Ishikawa (cell line): ENCODE measurements around the gene KLK11.

Experiments used
- CEBPB ChIP-seq: IDR thresholded peaks from 2 replicates; pipeline ENCODE4 v1.6.1; 2012
- NFIC ChIP-seq: IDR thresholded peaks from 2 replicates; pipeline ENCODE4 v1.6.1; 2012
- TEAD4 ChIP-seq: IDR thresholded peaks from 2 replicates; pipeline ENCODE4 v1.6.1; 2012
- YY1 ChIP-seq: IDR thresholded peaks from 2 replicates; pipeline ENCODE4 v1.6.1; 2012; ENCODE audit warnings: low read depth
- TF ChIP-seq, protein P1 (sequence below): IDR thresholded peaks from 2 replicates; pipeline ENCODE4 v1.6.1; 2012; ENCODE audit warnings: low read depth, mild to moderate bottlenecking
- TF ChIP-seq, protein P2 (sequence below): IDR thresholded peaks from 2 replicates; pipeline ENCODE4 v1.6.1; 2012

DNA sequence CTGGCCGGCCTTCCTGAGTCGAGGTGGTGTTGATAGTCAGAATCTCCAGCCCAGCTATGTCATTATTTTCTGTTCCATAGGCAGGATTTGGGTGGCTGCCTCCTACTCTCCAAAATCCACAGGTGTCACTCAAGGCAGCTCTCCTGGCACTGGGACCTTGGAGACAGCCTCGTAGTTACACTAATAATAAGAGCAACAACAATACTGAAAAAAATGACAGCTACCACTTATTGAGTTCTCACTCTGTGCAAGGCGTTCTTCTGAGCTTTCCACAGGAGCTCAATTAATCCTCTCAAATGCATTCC is 20.6 kb upstream of the KLK11 start:
- TF ChIP-seq TEAD4 = no peak
- TF ChIP-seq, protein P1, sequence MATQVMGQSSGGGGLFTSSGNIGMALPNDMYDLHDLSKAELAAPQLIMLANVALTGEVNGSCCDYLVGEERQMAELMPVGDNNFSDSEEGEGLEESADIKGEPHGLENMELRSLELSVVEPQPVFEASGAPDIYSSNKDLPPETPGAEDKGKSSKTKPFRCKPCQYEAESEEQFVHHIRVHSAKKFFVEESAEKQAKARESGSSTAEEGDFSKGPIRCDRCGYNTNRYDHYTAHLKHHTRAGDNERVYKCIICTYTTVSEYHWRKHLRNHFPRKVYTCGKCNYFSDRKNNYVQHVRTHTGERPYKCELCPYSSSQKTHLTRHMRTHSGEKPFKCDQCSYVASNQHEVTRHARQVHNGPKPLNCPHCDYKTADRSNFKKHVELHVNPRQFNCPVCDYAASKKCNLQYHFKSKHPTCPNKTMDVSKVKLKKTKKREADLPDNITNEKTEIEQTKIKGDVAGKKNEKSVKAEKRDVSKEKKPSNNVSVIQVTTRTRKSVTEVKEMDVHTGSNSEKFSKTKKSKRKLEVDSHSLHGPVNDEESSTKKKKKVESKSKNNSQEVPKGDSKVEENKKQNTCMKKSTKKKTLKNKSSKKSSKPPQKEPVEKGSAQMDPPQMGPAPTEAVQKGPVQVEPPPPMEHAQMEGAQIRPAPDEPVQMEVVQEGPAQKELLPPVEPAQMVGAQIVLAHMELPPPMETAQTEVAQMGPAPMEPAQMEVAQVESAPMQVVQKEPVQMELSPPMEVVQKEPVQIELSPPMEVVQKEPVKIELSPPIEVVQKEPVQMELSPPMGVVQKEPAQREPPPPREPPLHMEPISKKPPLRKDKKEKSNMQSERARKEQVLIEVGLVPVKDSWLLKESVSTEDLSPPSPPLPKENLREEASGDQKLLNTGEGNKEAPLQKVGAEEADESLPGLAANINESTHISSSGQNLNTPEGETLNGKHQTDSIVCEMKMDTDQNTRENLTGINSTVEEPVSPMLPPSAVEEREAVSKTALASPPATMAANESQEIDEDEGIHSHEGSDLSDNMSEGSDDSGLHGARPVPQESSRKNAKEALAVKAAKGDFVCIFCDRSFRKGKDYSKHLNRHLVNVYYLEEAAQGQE = no peak
- no peak for TF ChIP-seq YY1
- TF ChIP-seq, protein P2, sequence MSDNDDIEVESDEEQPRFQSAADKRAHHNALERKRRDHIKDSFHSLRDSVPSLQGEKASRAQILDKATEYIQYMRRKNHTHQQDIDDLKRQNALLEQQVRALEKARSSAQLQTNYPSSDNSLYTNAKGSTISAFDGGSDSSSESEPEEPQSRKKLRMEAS = no peak
- no peak for TF ChIP-seq NFIC
- no peak for TF ChIP-seq CEBPB
